Lung (tissue), 12 donors: ENCODE results near the gene NAGK. TPM values are rescaled to one million over a fixed set of nuclear protein-coding genes. Genes with fewer than 3 reads are reported as not detected.
A peak's percentile ranks its signal among the peaks of the same experiment; 100 is the strongest.

Experiments
- ATAC-seq: fragments of 200-7000 bp; cut with Tn5 transposase; one replicate; pipeline ENCODE4 v1.9.1; 2020; ENCODE audit warnings: moderate number of reproducible peaks; ENCODE audit not compliant: insufficient read depth, low FRiP score
- DNase-seq, 3 donors: peaks; one replicate each; pipeline ENCODE4 v3.0.0-alpha.2; 2013 to 2017
- H3K27ac ChIP-seq, 2 donors: one replicate each; pipeline ENCODE4 v1.5.1; 2013; ENCODE audit warnings: mild to moderate bottlenecking in 2 of 2, moderate library complexity in 2 of 2, control low read depth in 1 of 2, inconsistent platforms in 1 of 2, low read depth in 1 of 2, low read length in 1 of 2
- H3K27me3 ChIP-seq, 3 donors: one replicate each; pipeline ENCODE4 v1.5.1; 2013; ENCODE audit warnings: low read length in 2 of 3; ENCODE audit not compliant: control insufficient read depth in 3 of 3, insufficient read depth in 3 of 3
- H3K36me3 ChIP-seq, 4 donors: one replicate each; pipeline ENCODE4 v1.5.1; 2013; ENCODE audit warnings: low read length in 4 of 4, mild to moderate bottlenecking in 1 of 4, moderate library complexity in 1 of 4; ENCODE audit not compliant: control insufficient read depth in 4 of 4, insufficient read depth in 4 of 4
- H3K4me1 ChIP-seq, 5 donors: one replicate each; pipeline ENCODE4 v1.5.1; 2013; ENCODE audit warnings: low read length in 5 of 5, mild to moderate bottlenecking in 2 of 5, moderate library complexity in 1 of 5; ENCODE audit not compliant: control insufficient read depth in 5 of 5, insufficient read depth in 5 of 5
- H3K4me3 ChIP-seq: one replicate; pipeline ENCODE4 v1.5.1; 2013; ENCODE audit warnings: mild to moderate bottlenecking, control low read depth, moderate library complexity
- H3K9ac ChIP-seq, 2 donors: one replicate each; pipeline ENCODE4 v1.5.1; 2013; ENCODE audit warnings: low read length in 2 of 2, control low read depth in 1 of 2; ENCODE audit not compliant: insufficient read depth in 1 of 2
- H3K9me3 ChIP-seq, 4 donors: one replicate each; pipeline ENCODE4 v1.5.1; 2013; ENCODE audit warnings: low read length in 3 of 4, mild to moderate bottlenecking in 1 of 4, moderate library complexity in 1 of 4; ENCODE audit not compliant: control insufficient read depth in 4 of 4, insufficient read depth in 3 of 4
- WGBS, 2 donors: extraction: QIAGEN DNeasy Blood & Tissue Kit; methylation state at CpG; one replicate each; pipeline ENCODE4 v1.1.7; 2013; 5-methylcytosine and 5-hydroxymethylcytosine counted together
- polyA plus RNA-seq, 2 donors: library from polyadenylated mRNA; stranded (reverse); fragments of 200-250 nt; gene quantifications; one replicate each; pipeline ENCODE4 v1.2.1, GENCODE V29; 2013
- total RNA-seq, 2 donors: library from RNA; depleted of rRNA in 1 of 2; stranded (reverse); fragments of >200 nt in 1 of 2; gene quantifications; one replicate each; pipeline ENCODE4 v1.2.1, GENCODE V29; 2014 to 2021
- TF ChIP-seq, protein P1 (sequence below): IDR thresholded peaks from 2 replicates; pipeline ENCODE4 v1.5.1; 2012; ENCODE audit warnings: mild to moderate bottlenecking; ENCODE audit errors: control extremely low read depth, extremely low read depth
- donor health status: control.
- donor health status: control.
- donor health status: Bipolar disorder and iron deficiency.
- donor health status: healthy.
- donor health status: DM: yes; HTN: yes; CAD: no.

NAGK gene
- total and polyA plus RNA-seq, 4 donors, result 48.2 to 162 (median 133) TPM

DNA sequence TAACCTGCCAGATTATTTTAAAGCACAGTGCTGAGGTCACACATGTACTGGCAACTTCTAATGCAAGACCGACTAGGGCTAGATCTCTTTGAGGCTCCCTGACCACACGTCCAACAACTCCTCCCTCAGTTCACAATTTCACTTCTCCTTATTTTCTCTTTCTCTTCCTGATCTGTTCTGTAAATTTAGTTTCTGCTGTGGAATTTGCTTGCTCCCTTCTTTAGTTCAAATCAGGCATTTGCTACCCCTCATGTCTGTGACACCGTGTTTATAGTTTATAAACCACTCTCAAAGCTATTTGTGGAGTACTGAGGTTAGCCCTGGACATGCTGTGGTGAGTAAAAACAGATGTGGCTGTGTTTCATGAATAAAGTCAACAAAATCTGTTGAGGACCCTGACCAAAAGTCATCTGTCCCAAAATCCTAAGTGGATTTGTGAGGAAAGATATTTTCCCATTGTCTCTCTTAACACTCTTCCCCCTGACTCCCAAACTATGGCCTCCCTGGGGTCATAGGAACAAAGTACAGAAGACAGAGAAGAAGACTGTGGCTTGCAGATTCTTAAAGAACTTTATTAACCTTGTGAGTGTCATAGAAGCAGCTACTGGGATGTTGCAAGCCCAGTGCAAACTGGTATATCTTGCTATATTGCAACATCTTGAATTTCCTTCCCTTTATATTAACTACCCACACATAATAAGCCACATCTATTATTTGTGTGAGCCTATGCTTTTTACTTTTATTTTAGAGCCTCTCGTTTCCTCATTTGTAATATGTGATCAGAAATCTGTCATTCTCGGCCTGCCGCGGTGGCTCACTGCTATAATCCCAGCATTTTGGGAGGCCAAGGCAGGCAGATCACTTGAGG, 3.5 kb upstream of the NAGK start:
- peak overlapping the region in 1 of 2 donors; percentile 44 for H3K27ac ChIP-seq
- peaks cover 0 to 14% (median 5%) of the 10 kb centered on the region in 5 donors for H3K4me1 ChIP-seq
- DNase-seq, result peak in 1 of 3 donors; percentile 13
- 34 to 54% methylated on average over 7 of the region's 7 CpGs for WGBS, 2 donors
- H3K36me3 ChIP-seq, result peaks cover 0 to 4% (median 0%) of the 10 kb centered on the region in 4 donors
- H3K27me3 ChIP-seq, result peaks cover 0 to 3% (median 0%) of the 10 kb centered on the region in 3 donors
- ATAC-seq, result no peak
- no peak overlapping the region for H3K4me3 ChIP-seq
- TF ChIP-seq, protein P1, sequence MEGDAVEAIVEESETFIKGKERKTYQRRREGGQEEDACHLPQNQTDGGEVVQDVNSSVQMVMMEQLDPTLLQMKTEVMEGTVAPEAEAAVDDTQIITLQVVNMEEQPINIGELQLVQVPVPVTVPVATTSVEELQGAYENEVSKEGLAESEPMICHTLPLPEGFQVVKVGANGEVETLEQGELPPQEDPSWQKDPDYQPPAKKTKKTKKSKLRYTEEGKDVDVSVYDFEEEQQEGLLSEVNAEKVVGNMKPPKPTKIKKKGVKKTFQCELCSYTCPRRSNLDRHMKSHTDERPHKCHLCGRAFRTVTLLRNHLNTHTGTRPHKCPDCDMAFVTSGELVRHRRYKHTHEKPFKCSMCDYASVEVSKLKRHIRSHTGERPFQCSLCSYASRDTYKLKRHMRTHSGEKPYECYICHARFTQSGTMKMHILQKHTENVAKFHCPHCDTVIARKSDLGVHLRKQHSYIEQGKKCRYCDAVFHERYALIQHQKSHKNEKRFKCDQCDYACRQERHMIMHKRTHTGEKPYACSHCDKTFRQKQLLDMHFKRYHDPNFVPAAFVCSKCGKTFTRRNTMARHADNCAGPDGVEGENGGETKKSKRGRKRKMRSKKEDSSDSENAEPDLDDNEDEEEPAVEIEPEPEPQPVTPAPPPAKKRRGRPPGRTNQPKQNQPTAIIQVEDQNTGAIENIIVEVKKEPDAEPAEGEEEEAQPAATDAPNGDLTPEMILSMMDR, result no peak
- no peaks in the 10 kb centered on the region for H3K9me3 ChIP-seq
- H3K9ac ChIP-seq, result no peak overlapping the region

DNA sequence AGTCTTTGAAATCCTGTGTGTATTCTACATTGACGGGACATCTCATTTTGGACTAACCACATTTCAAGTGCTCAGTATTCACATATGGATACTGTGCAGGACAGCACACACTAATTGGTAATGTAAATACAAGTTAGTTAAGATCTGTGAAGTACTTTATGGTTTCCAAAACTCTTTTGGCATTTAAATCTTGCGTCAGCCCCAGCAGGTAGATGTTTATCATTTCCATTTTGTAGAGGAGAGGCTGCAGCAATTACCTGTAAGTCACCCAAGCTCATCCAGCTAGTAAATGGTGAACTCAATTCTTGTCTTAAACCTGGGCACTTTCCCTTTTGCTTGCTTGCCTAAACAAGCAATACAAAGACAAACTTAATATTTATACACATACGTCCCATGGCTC, 1.6 kb upstream of the NAGK start:
- Histone ChIP-seq H3K4me1 (peaks cover 3 to 23% (median 9%) of the 10 kb centered on the region in 5 donors), H3K9ac (no peak overlapping the region), H3K36me3 (peaks cover 0 to 4% (median 2%) of the 10 kb centered on the region in 4 donors), H3K27me3 (no peaks in the 10 kb centered on the region), H3K4me3 (no peak overlapping the region), H3K9me3 (no peaks in the 10 kb centered on the region), H3K27ac (no peak overlapping the region)
- WGBS, 2 donors, result 82 to 89% methylated on average over 3 of the region's 3 CpGs
- DNase-seq (no peak), ATAC-seq (no peak)
- TF ChIP-seq, protein P1, result no peak

GRCh38 chr2:71067567-71068217, 756 bp upstream of the NAGK start:
- Histone ChIP-seq H3K27me3 (no peaks in the 10 kb centered on the region), H3K9me3 (no peaks in the 10 kb centered on the region), H3K4me1 (peaks cover 3 to 26% (median 9%) of the 10 kb centered on the region in 5 donors), H3K36me3 (peaks cover 0 to 8% (median 5%) of the 10 kb centered on the region in 4 donors), H3K27ac (peak overlapping the region; percentile 74 to 97), H3K4me3 (peak overlapping the region; percentile 82), H3K9ac (peak overlapping the region; percentile 47 to 99)
- TF ChIP-seq, protein P1, result no peak
- ATAC-seq (peak; percentile 7), DNase-seq (peak in 1 of 3 donors; percentile 44)
- WGBS, 2 donors, result 4 to 8% methylated on average over 26 of the region's 26 CpGs
